Astrocyte (in vitro differentiated cells and primary cell): ENCODE data around the gene VSTM4. TPM values are rescaled to one million over a fixed set of nuclear protein-coding genes. Genes with fewer than 3 reads are reported as not detected.

ENCODE experiments used
- DNase-seq: peaks from one replicate; pipeline ENCODE4 v3.0.0-alpha.2; 2010; ENCODE audit warnings: low read depth
- FAIRE-seq: peaks from 2 replicates; lab custom pipeline; 2011; peaks lifted over from hg19 to GRCh38; lab: Jason Lieb, UNC
- H2AFZ ChIP-seq: 2 replicates; pipeline ENCODE4 v1.6.0; 2012; ENCODE audit warnings: low read depth, low read length, inconsistent platforms
- H3K27ac ChIP-seq: 2 replicates; pipeline ENCODE4 v1.5.1; 2011; ENCODE audit warnings: low read depth, low read length, inconsistent platforms
- H3K27me3 ChIP-seq: 2 replicates; pipeline ENCODE4 v1.6.0; 2011; ENCODE audit warnings: low read length, inconsistent platforms; ENCODE audit not compliant: insufficient read depth
- H3K36me3 ChIP-seq: 2 replicates; pipeline ENCODE4 v1.5.1; 2011; ENCODE audit warnings: low read length, inconsistent platforms; ENCODE audit not compliant: insufficient read depth
- H3K4me1 ChIP-seq: 2 replicates; pipeline ENCODE4 v1.5.1; 2011; ENCODE audit warnings: low read length, inconsistent platforms; ENCODE audit not compliant: insufficient read depth
- H3K4me2 ChIP-seq: 2 replicates; pipeline ENCODE4 v1.6.0; 2012; ENCODE audit warnings: low read length, inconsistent platforms
- H3K4me3 ChIP-seq: 2 replicates; pipeline ENCODE4 v1.5.1; 2011; ENCODE audit warnings: low read depth, mild to moderate bottlenecking, low read length, inconsistent platforms; ENCODE audit not compliant: insufficient read depth
- H3K79me2 ChIP-seq: 2 replicates; pipeline ENCODE4 v1.6.0; 2012; ENCODE audit warnings: mild to moderate bottlenecking, low read length, inconsistent platforms; ENCODE audit not compliant: insufficient read depth
- H3K9ac ChIP-seq: 2 replicates; pipeline ENCODE4 v1.6.0; 2012; ENCODE audit warnings: mild to moderate bottlenecking, low read length, inconsistent platforms
- H3K9me3 ChIP-seq: 2 replicates; pipeline ENCODE4 v1.5.1; 2012; ENCODE audit warnings: low read depth, mild to moderate bottlenecking, low read length, inconsistent platforms; ENCODE audit not compliant: insufficient read depth
- H4K20me1 ChIP-seq: 2 replicates; pipeline ENCODE4 v1.6.0; 2012; ENCODE audit warnings: low read length, inconsistent platforms; ENCODE audit not compliant: insufficient read depth
- H3K27ac Mint-ChIP-seq: one replicate; pipeline ENCODE4 v1.8.0; 2021; ENCODE audit warnings: mild to moderate bottlenecking, mixed read lengths; ENCODE audit not compliant: unreplicated experiment
- H3K27me3 Mint-ChIP-seq: one replicate; pipeline ENCODE4 v1.8.0; 2021; ENCODE audit warnings: low read depth, mixed read lengths; ENCODE audit not compliant: unreplicated experiment
- H3K36me3 Mint-ChIP-seq: one replicate; pipeline ENCODE4 v1.8.0; 2021; ENCODE audit warnings: low read depth, mixed read lengths; ENCODE audit not compliant: unreplicated experiment
- H3K4me1 Mint-ChIP-seq: one replicate; pipeline ENCODE4 v1.8.0; 2021; ENCODE audit warnings: low read depth, mixed read lengths; ENCODE audit not compliant: unreplicated experiment
- H3K4me3 Mint-ChIP-seq: one replicate; pipeline ENCODE4 v1.8.0; 2021; ENCODE audit warnings: mild to moderate bottlenecking, moderate library complexity, mixed read lengths; ENCODE audit not compliant: unreplicated experiment
- H3K9me3 Mint-ChIP-seq: one replicate; pipeline ENCODE4 v1.8.0; 2021; ENCODE audit warnings: mild to moderate bottlenecking, mixed read lengths; ENCODE audit not compliant: unreplicated experiment
- CTCF ChIP-seq: IDR thresholded peaks from 2 replicates; pipeline ENCODE4 v1.5.1; 2011; ENCODE audit warnings: low read depth, mild to moderate bottlenecking, inconsistent platforms, low read length, moderate library complexity; ENCODE audit not compliant: insufficient read depth
- EZH2 ChIP-seq: IDR thresholded peaks from 2 replicates; pipeline ENCODE4 v1.6.1; 2012; ENCODE audit warnings: mild to moderate bottlenecking, low read length, inconsistent platforms; ENCODE audit not compliant: insufficient read depth
- total RNA-seq: library from RNA; stranded (reverse); gene quantifications from 2 replicates; pipeline ENCODE4 v1.2.1, GENCODE V29; 2021

The VSTM4 gene
- total RNA-seq, 1 donor from 2014 or later = 1.1 TPM

GRCh38 chr10:49038711-49039110 is 76.6 kb downstream of the VSTM4 start:
- H3K27me3 ChIP-seq = no peaks in the 10 kb centered on the region
- H2AFZ ChIP-seq = no peak overlapping the region
- H3K4me2 ChIP-seq = no peak overlapping the region
- H3K27me3 Mint-ChIP-seq = peaks cover 3% of the 10 kb centered on the region
- no peak overlapping the region for H3K4me3 ChIP-seq
- H3K9ac ChIP-seq = no peak overlapping the region
- H3K79me2 ChIP-seq = no peaks in the 10 kb centered on the region
- H3K27ac Mint-ChIP-seq = no peak overlapping the region
- H3K4me1 ChIP-seq = no peaks in the 10 kb centered on the region
- no peaks in the 10 kb centered on the region for H3K36me3 Mint-ChIP-seq
- TF ChIP-seq CTCF = no peak
- no peak for TF ChIP-seq EZH2
- FAIRE-seq (no peak), DNase-seq (no peak)
- H3K27ac ChIP-seq = no peak overlapping the region
- no peaks in the 10 kb centered on the region for H3K9me3 ChIP-seq
- H3K4me3 Mint-ChIP-seq = no peak overlapping the region
- H4K20me1 ChIP-seq = no peaks in the 10 kb centered on the region
- no peaks in the 10 kb centered on the region for H3K36me3 ChIP-seq
- peaks cover 4% of the 10 kb centered on the region for H3K4me1 Mint-ChIP-seq
- no peaks in the 10 kb centered on the region for H3K9me3 Mint-ChIP-seq

DNA sequence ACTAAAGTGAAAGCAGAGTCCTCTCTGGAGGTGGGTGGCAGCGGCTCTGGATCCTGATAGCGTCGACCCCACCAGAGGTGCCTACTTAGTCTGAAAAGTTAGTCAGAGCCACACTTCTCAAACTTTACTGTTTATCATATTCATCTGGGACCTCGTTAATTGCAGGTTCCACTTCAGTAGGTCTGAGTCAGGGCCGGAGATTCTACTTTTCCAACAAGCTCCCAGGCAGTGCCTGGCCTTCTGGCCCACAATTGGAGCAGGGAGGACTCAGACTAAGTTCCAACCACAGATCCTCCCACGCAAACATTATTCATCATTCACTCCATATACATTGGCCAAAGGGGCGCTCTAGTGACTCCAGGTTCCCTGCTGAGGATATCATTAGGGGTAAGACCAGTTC is 78.1 kb downstream of the VSTM4 start:
- no peak for TF ChIP-seq CTCF
- Mint-ChIP-seq H3K9me3 (no peaks in the 10 kb centered on the region), H3K4me3 (no peak overlapping the region), H3K27me3 (peaks cover 6% of the 10 kb centered on the region), H3K4me1 (peaks cover 4% of the 10 kb centered on the region), H3K36me3 (no peaks in the 10 kb centered on the region), H3K27ac (no peak overlapping the region)
- no peak overlapping the region for H3K9ac ChIP-seq
- H4K20me1 ChIP-seq = no peaks in the 10 kb centered on the region
- peak overlapping the region; percentile 37 for H3K4me2 ChIP-seq
- H3K4me1 ChIP-seq = no peaks in the 10 kb centered on the region
- H3K27me3 ChIP-seq = no peaks in the 10 kb centered on the region
- H3K79me2 ChIP-seq = no peaks in the 10 kb centered on the region
- FAIRE-seq (peak; percentile 55), DNase-seq (peak; percentile 90)
- H3K36me3 ChIP-seq = no peaks in the 10 kb centered on the region
- H3K9me3 ChIP-seq = no peaks in the 10 kb centered on the region
- no peak overlapping the region for H3K4me3 ChIP-seq
- no peak overlapping the region for H2AFZ ChIP-seq
- H3K27ac ChIP-seq = peak overlapping the region; percentile 8

DNA sequence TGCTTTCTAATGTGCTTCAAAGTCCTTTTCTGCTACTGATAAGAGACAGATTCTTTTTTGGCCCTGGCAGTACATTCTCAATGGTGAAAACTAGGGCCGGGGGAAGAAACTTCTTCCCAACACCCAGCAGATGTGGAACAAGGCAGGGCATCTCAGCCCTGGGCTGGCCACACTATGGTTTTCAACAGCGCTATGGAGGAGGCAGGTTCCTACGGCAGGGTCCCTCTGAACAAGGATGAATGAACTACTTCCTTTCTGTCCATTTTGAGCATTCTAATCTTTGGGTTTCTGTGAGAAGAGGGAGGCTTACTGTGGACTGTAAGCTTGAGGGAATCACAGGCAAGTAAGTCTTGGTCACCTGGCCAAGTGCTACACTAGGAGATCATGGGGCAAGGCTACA is 78.7 kb downstream of the VSTM4 start:
- no peak overlapping the region for H3K4me3 ChIP-seq
- H3K27me3 ChIP-seq = no peaks in the 10 kb centered on the region
- Mint-ChIP-seq H3K9me3 (no peaks in the 10 kb centered on the region), H3K36me3 (no peaks in the 10 kb centered on the region), H3K27ac (no peak overlapping the region), H3K4me3 (no peak overlapping the region), H3K4me1 (peaks cover 4% of the 10 kb centered on the region), H3K27me3 (peaks cover 10% of the 10 kb centered on the region)
- TF ChIP-seq EZH2 (no peak), CTCF (no peak)
- no peaks in the 10 kb centered on the region for H3K4me1 ChIP-seq
- FAIRE-seq = no peak
- no peaks in the 10 kb centered on the region for H3K9me3 ChIP-seq
- H3K9ac ChIP-seq = no peak overlapping the region
- H3K4me2 ChIP-seq = peak overlapping the region; percentile 37
- H2AFZ ChIP-seq = no peak overlapping the region
- no peaks in the 10 kb centered on the region for H3K79me2 ChIP-seq
- H3K27ac ChIP-seq = no peak overlapping the region
- no peaks in the 10 kb centered on the region for H4K20me1 ChIP-seq
- H3K36me3 ChIP-seq = no peaks in the 10 kb centered on the region
- DNase-seq = no peak
